Fibroblast of mammary gland (primary cell): ENCODE measurements around the gene GPR17.

Experiments
- DNase-seq: peaks from one replicate; pipeline ENCODE4 v3.0.0-alpha.2; 2010; ENCODE audit warnings: low read depth
- H3K4me3 ChIP-seq: 2 replicates; pipeline ENCODE4 v1.5.1; 2011; ENCODE audit warnings: low read depth, mild to moderate bottlenecking, low read length, moderate library complexity; ENCODE audit not compliant: control insufficient read depth
- TF ChIP-seq, protein P1 (sequence below): conservative IDR thresholded peaks from 2 replicates; pipeline ENCODE4 v1.5.1; 2011; ENCODE audit warnings: low read depth, low read length, inconsistent platforms; ENCODE audit not compliant: control insufficient read depth, insufficient read depth

GPR17 gene

DNA sequence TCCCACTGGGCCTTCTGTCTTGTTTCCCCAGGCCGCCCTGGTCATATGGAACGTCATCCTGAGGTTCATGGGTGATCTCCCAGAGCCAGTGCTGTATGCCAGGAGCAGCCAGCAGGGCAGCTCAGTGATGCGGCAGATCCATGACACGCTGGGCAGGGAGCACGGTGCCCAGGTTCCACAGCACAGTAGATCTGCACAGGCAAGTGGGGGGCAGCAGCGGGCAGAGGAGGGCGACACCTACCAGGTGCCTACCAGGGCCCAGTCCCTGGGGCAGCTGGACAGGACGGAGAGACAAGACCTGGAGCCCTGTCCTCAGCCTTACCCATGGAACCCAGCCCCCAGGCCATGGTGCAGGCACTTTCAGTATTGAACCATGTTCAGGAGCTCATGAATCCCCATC, 36.1 kb upstream of the GPR17 start:
- no peak overlapping the region for H3K4me3 ChIP-seq

DNA sequence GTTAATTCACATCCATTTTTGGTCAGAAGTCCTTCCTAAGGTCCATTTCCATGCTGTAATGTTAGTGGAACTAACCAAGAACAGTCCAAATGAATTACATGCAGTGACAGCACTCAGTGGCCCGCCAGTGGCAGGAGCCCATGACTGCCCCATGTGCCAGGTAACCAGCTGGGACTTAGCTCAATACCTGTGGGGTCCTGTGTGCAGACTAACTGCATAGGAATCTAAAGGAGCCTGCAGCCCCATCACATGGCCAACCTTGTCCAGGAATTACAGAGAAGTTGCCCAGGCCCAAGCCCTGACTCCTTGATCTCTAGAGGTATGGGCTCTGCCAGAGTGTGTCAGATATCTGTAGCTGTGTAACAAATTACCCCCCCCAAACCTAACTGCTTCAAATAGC, 35.4 kb upstream of the GPR17 start:
- no peak for DNase-seq
- no peak overlapping the region for H3K4me3 ChIP-seq
- TF ChIP-seq, protein P1, sequence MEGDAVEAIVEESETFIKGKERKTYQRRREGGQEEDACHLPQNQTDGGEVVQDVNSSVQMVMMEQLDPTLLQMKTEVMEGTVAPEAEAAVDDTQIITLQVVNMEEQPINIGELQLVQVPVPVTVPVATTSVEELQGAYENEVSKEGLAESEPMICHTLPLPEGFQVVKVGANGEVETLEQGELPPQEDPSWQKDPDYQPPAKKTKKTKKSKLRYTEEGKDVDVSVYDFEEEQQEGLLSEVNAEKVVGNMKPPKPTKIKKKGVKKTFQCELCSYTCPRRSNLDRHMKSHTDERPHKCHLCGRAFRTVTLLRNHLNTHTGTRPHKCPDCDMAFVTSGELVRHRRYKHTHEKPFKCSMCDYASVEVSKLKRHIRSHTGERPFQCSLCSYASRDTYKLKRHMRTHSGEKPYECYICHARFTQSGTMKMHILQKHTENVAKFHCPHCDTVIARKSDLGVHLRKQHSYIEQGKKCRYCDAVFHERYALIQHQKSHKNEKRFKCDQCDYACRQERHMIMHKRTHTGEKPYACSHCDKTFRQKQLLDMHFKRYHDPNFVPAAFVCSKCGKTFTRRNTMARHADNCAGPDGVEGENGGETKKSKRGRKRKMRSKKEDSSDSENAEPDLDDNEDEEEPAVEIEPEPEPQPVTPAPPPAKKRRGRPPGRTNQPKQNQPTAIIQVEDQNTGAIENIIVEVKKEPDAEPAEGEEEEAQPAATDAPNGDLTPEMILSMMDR = no peak

More for the DNA sequence above, 36.1 kb upstream of the GPR17 start:
- DNase-seq = no peak
- TF ChIP-seq, protein P1 = no peak

DNA sequence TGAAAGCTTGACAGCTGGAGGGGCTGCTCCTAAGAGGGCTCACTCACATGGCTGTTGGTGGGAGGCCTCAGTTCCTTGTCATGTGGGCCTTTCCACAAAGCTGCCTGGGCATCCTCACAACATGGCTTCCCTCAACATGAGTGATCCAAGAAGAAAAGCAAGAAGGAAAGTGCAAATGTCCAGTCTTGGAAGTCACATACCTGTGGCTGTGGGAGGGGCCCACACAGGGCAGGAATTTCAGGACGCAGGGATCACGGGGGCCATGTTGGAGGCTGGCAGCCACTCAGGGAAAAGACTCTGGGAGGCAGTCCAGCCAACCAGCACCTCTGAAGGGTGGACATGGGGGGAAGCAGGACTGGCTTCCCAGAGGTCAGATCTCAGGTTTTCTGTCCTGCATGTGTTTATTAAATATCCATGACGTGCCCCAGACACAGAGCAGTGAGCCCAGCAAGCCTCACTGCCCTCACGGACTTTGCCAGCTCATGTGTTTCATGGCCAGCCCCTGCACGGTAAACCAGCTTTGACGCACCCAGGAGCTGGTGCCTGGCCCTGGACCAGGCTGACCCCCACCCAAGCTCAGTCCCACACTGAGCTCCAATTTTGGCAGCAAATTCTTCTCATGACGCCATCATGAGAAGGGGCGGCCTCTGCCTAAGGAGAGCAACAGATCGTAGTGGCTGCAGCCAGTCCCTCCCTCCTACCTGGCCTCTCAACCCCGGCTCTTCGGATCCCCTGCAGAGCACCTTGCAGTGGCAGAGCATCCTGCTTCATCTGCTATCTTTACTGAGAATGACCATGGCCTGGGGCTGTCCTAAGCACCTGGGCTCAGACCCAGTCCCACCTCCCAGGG, 34.7 kb upstream of the GPR17 start:
- no peak overlapping the region for H3K4me3 ChIP-seq
- TF ChIP-seq, protein P1 = no peak
- DNase-seq = no peak

DNA sequence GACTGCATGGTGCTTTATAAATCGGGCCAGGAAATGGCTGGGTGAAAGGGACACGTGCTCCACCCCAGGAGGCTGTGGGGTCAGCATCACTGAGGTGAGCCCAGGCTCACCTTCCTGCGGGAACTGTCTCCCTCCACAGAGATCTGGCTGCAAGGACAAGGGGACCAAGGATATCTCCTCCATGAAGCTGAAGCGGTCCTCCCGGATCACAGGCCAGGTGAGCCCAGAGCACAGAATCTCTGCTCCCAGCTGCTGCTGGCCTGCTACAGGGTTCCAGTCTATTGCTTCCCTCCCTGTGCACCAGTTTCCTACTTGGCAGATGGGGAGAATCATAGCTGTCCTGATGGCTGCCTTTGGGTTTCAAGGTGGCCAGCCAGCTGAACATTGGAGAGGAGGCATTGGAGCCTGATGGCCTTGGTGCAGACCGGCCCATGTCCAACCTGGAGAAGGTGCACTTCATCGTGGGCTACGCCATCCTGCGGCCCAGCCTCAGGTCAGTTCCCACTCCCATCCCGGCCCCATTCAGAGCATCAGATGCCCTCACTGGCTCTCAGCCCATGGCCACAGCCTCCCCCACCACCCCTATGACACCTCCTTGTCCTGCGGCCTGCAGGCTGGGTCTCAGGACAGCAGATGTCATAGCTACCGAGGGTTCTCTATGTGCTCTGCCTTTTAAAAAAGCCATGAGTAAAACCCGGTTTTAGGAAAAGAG, 33.7 kb upstream of the GPR17 start:
- TF ChIP-seq, protein P1 = no peak
- DNase-seq = no peak
- H3K4me3 ChIP-seq = no peak overlapping the region

DNA sequence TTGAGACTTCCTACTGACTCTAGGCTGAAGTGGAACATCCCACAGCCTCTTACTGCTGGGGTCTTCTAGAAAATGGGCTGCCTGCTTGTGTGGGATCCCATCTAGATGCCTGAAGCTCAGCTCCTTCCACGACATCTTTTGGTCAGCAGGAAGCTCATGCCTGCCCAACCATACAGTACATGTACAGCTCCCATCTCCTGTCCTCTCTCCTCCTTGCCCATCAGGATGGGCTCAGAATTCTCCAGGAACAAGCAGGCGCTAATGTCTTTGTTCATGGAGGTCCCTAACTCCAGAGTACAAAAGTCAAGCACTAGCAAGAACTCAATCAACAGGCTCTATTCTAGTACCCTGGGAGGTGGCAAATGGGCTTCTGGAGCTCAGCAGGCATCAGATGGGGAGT, 31.7 kb upstream of the GPR17 start:
- DNase-seq = no peak
- H3K4me3 ChIP-seq = no peak overlapping the region

DNA sequence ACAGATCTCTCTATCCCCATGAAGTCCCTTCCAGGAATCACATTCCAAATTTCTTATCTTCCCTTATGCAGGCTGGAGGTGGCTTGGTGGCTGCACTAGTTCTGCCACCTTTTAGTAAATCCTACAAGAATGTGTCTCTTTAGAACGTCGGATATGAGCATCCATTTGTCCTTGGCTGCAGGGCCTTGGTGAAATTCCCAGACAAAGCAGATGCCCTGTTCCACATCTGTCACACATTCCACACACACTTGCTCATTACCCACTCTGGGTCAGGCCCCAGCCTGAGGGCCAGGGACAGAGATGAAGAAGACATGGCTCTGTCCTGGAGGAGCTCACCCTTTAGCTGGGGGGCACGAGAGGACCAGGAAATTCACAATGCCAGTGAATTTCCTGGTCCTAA, 31.2 kb upstream of the GPR17 start:
- peak; percentile 11 for DNase-seq
- TF ChIP-seq, protein P1 = no peak
- no peak overlapping the region for H3K4me3 ChIP-seq

More for the DNA sequence above, 31.7 kb upstream of the GPR17 start:
- TF ChIP-seq, protein P1 = no peak
